ENCODE measurements around the gene MAPT. TPM values are rescaled to one million over a fixed set of nuclear protein-coding genes. Genes with fewer than 3 reads are reported as not detected.
A peak's percentile ranks its signal among the peaks of the same experiment; 100 is the strongest.
"Not testable (repeated sequence)": the region's sequence is repeated elsewhere in the genome, so short reads cannot be mapped to it uniquely, and the experiment has no call there.

The MAPT gene
- total RNA-seq, 1 donor from 2014 or later = 2.4 TPM

- DNase-seq (ENCODE audit: low spot score) = no peak
- no peak overlapping the region for H3K4me2 ChIP-seq
- Mint-ChIP-seq H3K4me3 (no peak overlapping the region), H3K4me1 (peaks cover 3% of the 10 kb centered on the region), H3K27ac (no peak overlapping the region), H3K36me3 (no peaks in the 10 kb centered on the region), H3K9me3 (no peaks in the 10 kb centered on the region), H3K27me3 (ENCODE audit: insufficient read depth, low read depth) (peaks cover 3% of the 10 kb centered on the region)
- H3K79me2 ChIP-seq (ENCODE audit: low read depth) = no peaks in the 10 kb centered on the region
- TF ChIP-seq CTCF (IDR thresholded peaks at IDR 0.05) = no peak
- no peak for TF ChIP-seq EZH2phosphoT487 (IDR thresholded peaks at IDR 0.05)
- TF ChIP-seq EZH2 (IDR thresholded peaks at IDR 0.05) = no peak
- H4K20me1 ChIP-seq (ENCODE audit: low read depth) = no peaks in the 10 kb centered on the region
- peaks cover 12% of the 10 kb centered on the region for H3K27me3 ChIP-seq
- H3F3A ChIP-seq (ENCODE audit: low read depth) = no peaks in the 10 kb centered on the region
- no peak overlapping the region for H3K9ac ChIP-seq
- H3K9me3 ChIP-seq (ENCODE audit: low read depth) = no peaks in the 10 kb centered on the region
- no peaks in the 10 kb centered on the region for H3K36me3 ChIP-seq
- no peaks in the 10 kb centered on the region for H3K4me1 ChIP-seq
- no peak overlapping the region for H3K4me3 ChIP-seq
- H3K27ac ChIP-seq = no peak overlapping the region
- no peak overlapping the region for H2AFZ ChIP-seq (replicated peaks)
Observed at GRCh38 chr17:45954914-45955313, 60.6 kb downstream of the MAPT start.

- no peak overlapping the region for H3K4me2 ChIP-seq
- H3K4me3 Mint-ChIP-seq = no peak overlapping the region
- H3K9ac ChIP-seq = no peak overlapping the region
- peaks cover 3% of the 10 kb centered on the region for H3K4me1 Mint-ChIP-seq
- no peak overlapping the region for H3K4me3 ChIP-seq
- no peaks in the 10 kb centered on the region for H3K27me3 Mint-ChIP-seq (ENCODE audit: insufficient read depth, low read depth)
- H3K4me1 ChIP-seq = no peaks in the 10 kb centered on the region
- TF ChIP-seq EZH2phosphoT487 (IDR thresholded peaks at IDR 0.05) (no peak), CTCF (IDR thresholded peaks at IDR 0.05) (no peak), EZH2 (IDR thresholded peaks at IDR 0.05) (no peak)
- no peaks in the 10 kb centered on the region for H3K9me3 ChIP-seq (ENCODE audit: low read depth)
- no peak overlapping the region for H3K27ac ChIP-seq
- no peaks in the 10 kb centered on the region for H3K9me3 Mint-ChIP-seq
- no peaks in the 10 kb centered on the region for H4K20me1 ChIP-seq (ENCODE audit: low read depth)
- H3F3A ChIP-seq (ENCODE audit: low read depth) = no peaks in the 10 kb centered on the region
- no peak overlapping the region for H3K27ac Mint-ChIP-seq
- H3K27me3 ChIP-seq = peaks cover 8% of the 10 kb centered on the region
- no peak for DNase-seq (ENCODE audit: low spot score)
- H3K36me3 Mint-ChIP-seq = no peaks in the 10 kb centered on the region
- no peaks in the 10 kb centered on the region for H3K36me3 ChIP-seq
- no peaks in the 10 kb centered on the region for H3K79me2 ChIP-seq (ENCODE audit: low read depth)
- H2AFZ ChIP-seq (replicated peaks) = no peak overlapping the region
Observed at GRCh38 chr17:45955326-45955725, 61.0 kb downstream of the MAPT start.

GRCh38 chr17:45956090-45956489 lies 61.7 kb downstream of the MAPT start:
- H3K36me3 ChIP-seq = no peaks in the 10 kb centered on the region
- Mint-ChIP-seq H3K9me3 (no peaks in the 10 kb centered on the region), H3K36me3 (no peaks in the 10 kb centered on the region), H3K27ac (no peak overlapping the region), H3K27me3 (ENCODE audit: insufficient read depth, low read depth) (no peaks in the 10 kb centered on the region), H3K4me3 (no peak overlapping the region), H3K4me1 (peaks cover under 1% of the 10 kb centered on the region)
- no peaks in the 10 kb centered on the region for H3K9me3 ChIP-seq (ENCODE audit: low read depth)
- TF ChIP-seq EZH2 (IDR thresholded peaks at IDR 0.05) = no peak
- no peak for TF ChIP-seq CTCF (IDR thresholded peaks at IDR 0.05)
- no peak for TF ChIP-seq EZH2phosphoT487 (IDR thresholded peaks at IDR 0.05)
- peaks cover under 1% of the 10 kb centered on the region for H3K27me3 ChIP-seq
- H3K9ac ChIP-seq = no peak overlapping the region
- no peak overlapping the region for H3K4me3 ChIP-seq
- H2AFZ ChIP-seq (replicated peaks) = no peak overlapping the region
- no peaks in the 10 kb centered on the region for H4K20me1 ChIP-seq (ENCODE audit: low read depth)
- H3K79me2 ChIP-seq (ENCODE audit: low read depth) = no peaks in the 10 kb centered on the region
- H3K27ac ChIP-seq = no peak overlapping the region
- H3K4me1 ChIP-seq = no peaks in the 10 kb centered on the region
- DNase-seq (ENCODE audit: low spot score) = peak; percentile 18
- no peaks in the 10 kb centered on the region for H3F3A ChIP-seq (ENCODE audit: low read depth)
- no peak overlapping the region for H3K4me2 ChIP-seq

GRCh38 chr17:45956746-45957145 lies 62.4 kb downstream of the MAPT start:
- H3K27ac ChIP-seq; H3K27me3 ChIP-seq; H3K9ac ChIP-seq; H3K27me3 Mint-ChIP-seq (ENCODE audit: insufficient read depth, low read depth); H3K79me2 ChIP-seq (ENCODE audit: low read depth); H3K27ac Mint-ChIP-seq; H3K9me3 ChIP-seq (ENCODE audit: low read depth); H3K36me3 ChIP-seq; H3K4me3 Mint-ChIP-seq; H3K4me3 ChIP-seq; H3K9me3 Mint-ChIP-seq; DNase-seq (ENCODE audit: low spot score); H3K36me3 Mint-ChIP-seq; H3K4me1 Mint-ChIP-seq; H4K20me1 ChIP-seq (ENCODE audit: low read depth); H3K4me2 ChIP-seq; H3F3A ChIP-seq (ENCODE audit: low read depth); H3K4me1 ChIP-seq; H2AFZ ChIP-seq (replicated peaks): not testable (repeated sequence)
